A549 (cell line): ENCODE measurements around the gene PSG2. TPM values are rescaled to one million over a fixed set of nuclear protein-coding genes. Genes with fewer than 3 reads are reported as not detected.
"Not testable (repeated sequence)": the region's sequence is repeated elsewhere in the genome, so short reads cannot be mapped to it uniquely, and the experiment has no call there.

Experiments used
- ATAC-seq, 2 experiments: fragments of 200-7000 bp in 1 of 2; fragments of >200 bp in 1 of 2; cut with Nextera tagmentation in 1 of 2; cut with Tn5 transposase in 1 of 2; 3 replicates each; pipeline versions ENCODE4 v1.8.0 to v1.9.1; 2018 to 2020; ENCODE audit warnings: mild to moderate bottlenecking in 1 of 2, moderate library complexity in 1 of 2
- CTCF ChIA-PET: fragments of 300-600 bp; sonication (Branson Sonifier 250); formaldehyde crosslinking; extraction: SDS; loops from one replicate; lab custom pipeline; 2021; ENCODE audit warnings: antibody characterized with exemption, inconsistent platforms; lab: Yijun Ruan, JAX
- POLR2A ChIA-PET: fragments of 350-600 bp; formaldehyde crosslinking; extraction: SDS; loops from one replicate; lab custom pipeline; 2021; ENCODE audit warnings: antibody characterized with exemption, inconsistent platforms; lab: Yijun Ruan, JAX
- DNase-seq, 2 experiments: peaks; one replicate each; pipeline versions ENCODE4 v3.0.0 to v3.0.0-alpha.2; 2011 to 2016; ENCODE audit warnings: low read depth in 1 of 2, low spot score in 1 of 2
- FAIRE-seq: peaks from 2 replicates; lab custom pipeline; 2011; peaks lifted over from hg19 to GRCh38; lab: Jason Lieb, UNC
- H3K27ac ChIP-seq, 2 experiments: fragments of >200 bp; sonication (Bioruptor Twin); formaldehyde crosslinking; 3 replicates each; pipeline ENCODE4 v1.5.1; 2016 to 2017
- H3K4me1 ChIP-seq: fragments of >200 bp; sonication (Bioruptor Twin); formaldehyde crosslinking; 3 replicates; pipeline ENCODE4 v1.6.1; 2016
- H3K4me2 ChIP-seq: fragments of >200 bp; sonication (Bioruptor Twin); formaldehyde crosslinking; 3 replicates; pipeline ENCODE4 v1.6.1; 2016
- H3K4me3 ChIP-seq: fragments of >200 bp; sonication (Bioruptor Twin); formaldehyde crosslinking; 3 replicates; pipeline ENCODE4 v1.5.1; 2016
- H3K9me3 ChIP-seq: fragments of >200 bp; sonication (Bioruptor Twin); formaldehyde crosslinking; 3 replicates; pipeline ENCODE4 v1.6.1; 2016
- CEBPB ChIP-seq, 2 experiments: fragments of >200 bp in 1 of 2; sonication (Bioruptor Twin) in 1 of 2; formaldehyde crosslinking in 1 of 2; IDR thresholded peaks; 2 replicates each; pipeline ENCODE4 v1.6.1; 2012 to 2016
- EP300 ChIP-seq, 2 experiments: fragments of >200 bp; sonication (Bioruptor Twin); formaldehyde crosslinking; IDR thresholded peaks; 2 replicates in 1 of 2; 3 replicates in 1 of 2; pipeline ENCODE4 v1.6.1; 2016 to 2017
- FOSL2 ChIP-seq, 2 experiments: fragments of 450-650 bp in 1 of 2; fragments of >200 bp in 1 of 2; sonication (Bioruptor Twin) in 1 of 2; formaldehyde crosslinking; IDR thresholded peaks; 2 replicates each; pipeline versions ENCODE4 v1.5.0 to v1.6.1; 2016 to 2020; ENCODE audit warnings: mild to moderate bottlenecking in 1 of 2, moderate library complexity in 1 of 2
- GATA3 ChIP-seq: IDR thresholded peaks from 2 replicates; pipeline ENCODE4 v1.6.1; 2012; ENCODE audit warnings: borderline replicate concordance
- WGBS: methylation state at CpG from one replicate; pipeline ENCODE4 v1.1.6; 2017; ENCODE audit errors: missing lambda C conversion rate; 5-methylcytosine and 5-hydroxymethylcytosine counted together
- polyA plus RNA-seq, 4 experiments: library from polyadenylated mRNA; depleted of rRNA in 3 of 4; stranded (reverse); fragments of >200 nt; fragmentation: RNase III in 1 of 4; extraction: RNeasy Plus Mini Kit Qiagen cat#74134 plus additional on column Dnase treatment in 1 of 4; gene quantifications; 2 replicates in 3 of 4; 3 replicates in 1 of 4; pipeline ENCODE4 v1.2.3, GENCODE V29; 2011 to 2017
- TF ChIP-seq, protein P1 (sequence below): IDR thresholded peaks from 2 replicates; pipeline ENCODE4 v1.6.1; 2012

The PSG2 gene
- polyA plus RNA-seq, 2 of the 4 experiments (the other 2 are of a cell fraction): not detected

DNA sequence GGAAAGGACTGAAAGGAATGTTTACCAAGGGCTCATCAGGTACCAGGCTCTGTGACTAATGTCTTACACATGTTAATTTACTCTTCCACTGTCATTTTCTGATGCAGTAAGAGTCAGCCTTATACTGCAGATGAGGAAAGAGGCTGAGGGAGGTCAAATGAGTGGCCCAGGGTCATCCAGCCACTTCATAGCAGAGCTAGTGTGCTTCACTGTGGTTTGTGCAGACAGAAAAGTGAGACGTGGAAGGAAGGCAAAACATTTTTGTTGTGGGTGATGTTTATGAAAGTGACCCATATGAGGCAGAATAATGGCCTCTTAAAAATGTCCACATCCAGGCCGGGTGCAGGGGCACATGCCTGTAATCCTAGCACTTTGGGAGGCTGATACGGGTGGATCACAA, 22.2 kb downstream of the PSG2 start:
- CTCF ChIA-PET; FAIRE-seq; H3K4me3 ChIP-seq; POLR2A ChIA-PET; ATAC-seq; TF ChIP-seq FOSL2 (IDR thresholded peaks at IDR 0.05): not testable (repeated sequence)
- Histone ChIP-seq H3K4me2 (peak overlapping the region; percentile 51), H3K4me1 (peaks cover 30% of the 10 kb centered on the region), H3K9me3 (peaks cover 19% of the 10 kb centered on the region; the same call in 2 of the 3 replicates), H3K27ac (peak overlapping the region; percentile 51 to 59; a peak in 5 of 6 replicates)
- TF ChIP-seq CEBPB (IDR thresholded peaks at IDR 0.05) (peak in 1 of 2 experiments; percentile 63; a peak in 2 of 4 replicates), FOSL2 (CRISPR knock-in tag; IDR thresholded peaks at IDR 0.05) (peak; percentile 43; the same call in 1 of the 2 replicates), EP300 (IDR thresholded peaks at IDR 0.05) (0 out of 5 replicates have a peak, but pooled peaks of 1 of the 2 experiments have one; percentile 15), GATA3 (peak; percentile 46; the same call in 1 of the 2 replicates)
- TF ChIP-seq, protein P1, sequence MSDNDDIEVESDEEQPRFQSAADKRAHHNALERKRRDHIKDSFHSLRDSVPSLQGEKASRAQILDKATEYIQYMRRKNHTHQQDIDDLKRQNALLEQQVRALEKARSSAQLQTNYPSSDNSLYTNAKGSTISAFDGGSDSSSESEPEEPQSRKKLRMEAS: 0 out of 2 replicates have a peak, but pooled peaks have one; percentile 15
- peak in 1 of 2 experiments; percentile 14 for DNase-seq
- WGBS: 14% methylated on average over 3 of the region's 3 CpGs

- ATAC-seq, POLR2A ChIA-PET, CTCF ChIA-PET, H3K4me3 ChIP-seq, FAIRE-seq, DNase-seq: not testable (repeated sequence)
- WGBS: 24% methylated on average over 2 of the region's 2 CpGs
- peak; percentile 54; the same call in 1 of the 2 replicates for TF ChIP-seq GATA3
- Histone ChIP-seq H3K9me3 (peaks cover 23% of the 10 kb centered on the region; the same call in 2 of the 3 replicates), H3K4me1 (peaks cover 30% of the 10 kb centered on the region), H3K4me2 (peak overlapping the region; percentile 51), H3K27ac (peak overlapping the region; percentile 31 to 59; a peak in 3 of 6 replicates)
These were observed 23.0 kb downstream of the PSG2 start for GRCh38 chr19:43059482-43059881.

- FAIRE-seq; POLR2A ChIA-PET; H3K4me3 ChIP-seq; CTCF ChIA-PET; TF ChIP-seq FOSL2 (CRISPR knock-in tag; IDR thresholded peaks at IDR 0.05): not testable (repeated sequence)
- 0 out of 2 replicates have a peak, but pooled peaks have one; percentile 7 for TF ChIP-seq FOSL2 (IDR thresholded peaks at IDR 0.05)
- DNase-seq (peak in 1 of 2 experiments; percentile 48), ATAC-seq (peak in 1 of 2 experiments; percentile 24; a peak in 1 of 6 replicates)
- 7% methylated on average over 2 of the region's 2 CpGs for WGBS
- H3K4me1 ChIP-seq: peaks cover 30% of the 10 kb centered on the region
- H3K27ac ChIP-seq: peak overlapping the region; percentile 31 to 59; a peak in 4 of 6 replicates
- H3K4me2 ChIP-seq: peak overlapping the region; percentile 51
- peaks cover 24% of the 10 kb centered on the region; the same call in 2 of the 3 replicates for H3K9me3 ChIP-seq
These were observed 24.1 kb downstream of the PSG2 start for GRCh38 chr19:43058440-43058839.

DNA sequence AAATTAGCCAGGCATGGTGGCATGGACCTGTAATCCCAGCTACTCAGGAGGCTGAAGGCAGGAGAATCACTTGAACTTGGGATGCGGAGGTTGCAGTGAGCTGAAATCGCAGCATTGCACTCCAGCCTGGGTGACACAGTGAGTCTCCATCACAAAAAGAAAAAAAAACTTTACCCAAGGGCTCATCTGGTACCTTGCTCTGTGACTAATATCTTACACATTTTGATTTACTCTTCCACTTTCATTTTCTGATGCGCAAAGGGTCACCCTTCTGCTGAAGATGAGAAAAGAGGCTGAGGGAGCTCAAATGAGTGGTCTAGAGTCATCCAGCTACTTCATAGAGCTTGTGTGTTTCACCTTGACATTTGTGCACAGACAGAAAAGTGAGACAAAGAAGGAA, 34.5 kb downstream of the PSG2 start:
- H3K9me3 ChIP-seq, FAIRE-seq, ATAC-seq, H3K4me1 ChIP-seq, H3K27ac ChIP-seq, H3K4me3 ChIP-seq, POLR2A ChIA-PET, H3K4me2 ChIP-seq, DNase-seq, CTCF ChIA-PET: not testable (repeated sequence)
- WGBS: 82% methylated on average over 3 of the region's 3 CpGs

DNA sequence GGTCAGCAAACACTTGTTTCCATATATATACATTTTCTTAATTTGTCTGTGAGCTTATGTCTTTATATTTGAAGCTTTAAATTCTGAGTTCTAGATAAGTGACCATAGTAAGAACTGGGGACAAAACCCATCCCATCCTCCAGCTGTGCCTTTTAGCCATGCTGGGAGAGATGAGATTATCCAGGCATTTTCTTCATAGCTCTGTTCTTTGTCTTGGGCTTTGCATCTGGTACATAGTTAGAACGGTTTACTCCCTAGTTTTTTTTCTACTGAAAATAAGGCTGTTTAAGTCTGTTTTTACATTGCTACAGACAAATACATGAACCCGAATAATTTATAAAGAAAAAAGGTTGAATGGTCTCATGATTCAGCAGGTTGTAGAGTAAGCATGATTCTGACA, 35.9 kb downstream of the PSG2 start:
- H3K4me3 ChIP-seq, H3K4me2 ChIP-seq, H3K9me3 ChIP-seq, ATAC-seq, DNase-seq, CTCF ChIA-PET, H3K27ac ChIP-seq, POLR2A ChIA-PET, FAIRE-seq, H3K4me1 ChIP-seq: not testable (repeated sequence)
- WGBS: 33% methylated on average over 2 of the region's 2 CpGs

- WGBS: 55% methylated on average over 1 of the region's 1 CpG
- DNase-seq, H3K4me1 ChIP-seq, H3K27ac ChIP-seq, ATAC-seq, POLR2A ChIA-PET, H3K9me3 ChIP-seq, CTCF ChIA-PET, H3K4me3 ChIP-seq, H3K4me2 ChIP-seq: not testable (repeated sequence)
- peak; percentile 32 for FAIRE-seq
These were observed 38.9 kb downstream of the PSG2 start for GRCh38 chr19:43043492-43044180.
